H1 (cell line): ENCODE results near the gene CDH15. TPM values are rescaled to one million over a fixed set of nuclear protein-coding genes. Genes with fewer than 3 reads are reported as not detected.

Source experiments
- CTCF ChIA-PET: fragments of 300-600 bp; sonication (Branson Sonifier 250); formaldehyde crosslinking; loops from one replicate; lab custom pipeline; 2021; ENCODE audit not compliant: partially characterized antibody; lab: Charles Lee
- POLR2A ChIA-PET: fragments of 300-600 bp; sonication (Branson Sonifier 250); formaldehyde crosslinking; loops from one replicate; lab custom pipeline; 2021; ENCODE audit warnings: inconsistent platforms; ENCODE audit not compliant: partially characterized antibody; lab: Charles Lee
- DNase-seq, 2 experiments: peaks; one replicate each; pipeline versions ENCODE4 v3.0.0 to v3.0.0-alpha.2; 2010 to 2022; ENCODE audit warnings: low spot score in 2 of 2, low read depth in 1 of 2, mixed read lengths in 1 of 2
- FAIRE-seq: peaks from 2 replicates; lab custom pipeline; 2011; peaks lifted over from hg19 to GRCh38; lab: Jason Lieb, UNC
- H2AFZ ChIP-seq: 2 replicates; pipeline ENCODE4 v1.8.1; 2012; ENCODE audit warnings: low read length, inconsistent platforms
- H2AK5ac ChIP-seq: 2 replicates; pipeline ENCODE4 v1.6.1; 2013; ENCODE audit warnings: low read depth, low read length
- H2BK120ac ChIP-seq: replicated peaks from 2 replicates; pipeline ENCODE3; 2013; ENCODE audit warnings: low read depth, low read length, inconsistent platforms
- H2BK12ac ChIP-seq: 2 replicates; pipeline ENCODE4 v1.6.1; 2013; ENCODE audit warnings: low read depth, low read length
- H2BK15ac ChIP-seq: 2 replicates; pipeline ENCODE4 v1.6.1; 2013; ENCODE audit warnings: low read length
- H2BK20ac ChIP-seq: 2 replicates; pipeline ENCODE4 v1.6.1; 2013; ENCODE audit warnings: low read length
- H2BK5ac ChIP-seq: 2 replicates; pipeline ENCODE4 v1.6.1; 2013; ENCODE audit warnings: low read depth, low read length
- H3K14ac ChIP-seq: 2 replicates; pipeline ENCODE4 v1.6.1; 2013; ENCODE audit warnings: inconsistent platforms; ENCODE audit not compliant: insufficient read length
- H3K18ac ChIP-seq: 2 replicates; pipeline ENCODE4 v1.6.1; 2013; ENCODE audit warnings: low read length; ENCODE audit errors: extremely low read depth
- H3K23ac ChIP-seq: 2 replicates; pipeline ENCODE4 v1.6.1; 2013; ENCODE audit warnings: inconsistent platforms; ENCODE audit not compliant: insufficient read length
- H3K23me2 ChIP-seq: 2 replicates; pipeline ENCODE4 v1.6.1; 2013; ENCODE audit warnings: low read depth, low read length
- H3K27ac ChIP-seq: 2 replicates; pipeline ENCODE4 v1.6.1; 2011; ENCODE audit warnings: low read depth, low read length, inconsistent platforms
- H3K27me3 ChIP-seq, 4 experiments: replicated peaks in 1 of 4; 1 replicate in 1 of 4; 2 replicates in 3 of 4; pipeline versions ENCODE4 v1.6.1 to v1.8.1; 2011 to 2013; ENCODE audit warnings: low read length in 3 of 4, mild to moderate bottlenecking in 3 of 4, inconsistent platforms in 2 of 4, mixed read lengths in 2 of 4, moderate library complexity in 1 of 4; ENCODE audit not compliant: control insufficient read depth in 3 of 4, insufficient read depth in 3 of 4; ENCODE audit errors: extremely low read depth in 1 of 4
- H3K36me3 ChIP-seq, 4 experiments: 2 replicates each; pipeline versions ENCODE4 v1.6.1 to v1.8.1; 2011 to 2013; ENCODE audit warnings: mild to moderate bottlenecking in 4 of 4, low read length in 3 of 4, moderate library complexity in 2 of 4, control low read depth in 1 of 4, inconsistent platforms in 1 of 4; ENCODE audit not compliant: insufficient read depth in 4 of 4, control insufficient read depth in 2 of 4
- H3K4ac ChIP-seq: replicated peaks from 2 replicates; pipeline ENCODE3; 2013; ENCODE audit warnings: low read length, low read depth, mixed read lengths, inconsistent platforms; ENCODE audit not compliant: insufficient read length
- H3K4me1 ChIP-seq, 4 experiments: replicated peaks in 1 of 4; 1 replicate in 1 of 4; 2 replicates in 3 of 4; pipeline versions ENCODE4 v1.6.1 to v1.8.1; 2011 to 2013; ENCODE audit warnings: low read length in 3 of 4, inconsistent platforms in 2 of 4, mixed read lengths in 1 of 4; ENCODE audit not compliant: insufficient read depth in 4 of 4, control insufficient read depth in 3 of 4
- H3K4me2 ChIP-seq, 2 experiments: 2 replicates each; pipeline versions ENCODE4 v1.6.1 to v1.8.1; 2011 to 2013; ENCODE audit warnings: low read depth in 2 of 2, low read length in 2 of 2, control low read depth in 1 of 2, inconsistent platforms in 1 of 2, mild to moderate bottlenecking in 1 of 2; ENCODE audit not compliant: insufficient read depth in 1 of 2
- H3K4me3 ChIP-seq, 4 experiments: fragments of 200-600, 300-600 bp in 1 of 4; sonication (generic), shearing (Covaris generic), sonication (Bioruptor Twin) in 1 of 4; 2 replicates each; pipeline versions ENCODE4 v1.5.1 to v1.8.1; 2011 to 2016; ENCODE audit warnings: low read length in 4 of 4, low read depth in 3 of 4, control low read depth in 2 of 4, inconsistent platforms in 2 of 4, mild to moderate bottlenecking in 2 of 4, mixed read lengths in 1 of 4, moderate library complexity in 1 of 4; ENCODE audit not compliant: insufficient read depth in 2 of 4; ENCODE audit errors: extremely low read depth in 1 of 4
- H3K56ac ChIP-seq: replicated peaks from 2 replicates; pipeline ENCODE3; 2013; ENCODE audit warnings: low read depth, mild to moderate bottlenecking, mixed read lengths, low read length, inconsistent platforms; ENCODE audit not compliant: insufficient read length
- H3K79me1 ChIP-seq: 2 replicates; pipeline ENCODE4 v1.6.1; 2013; ENCODE audit warnings: low read depth, low read length, control low read depth
- H3K79me2 ChIP-seq, 2 experiments: 2 replicates each; pipeline versions ENCODE4 v1.6.1 to v1.8.1; 2012 to 2013; ENCODE audit warnings: low read length in 2 of 2, mild to moderate bottlenecking in 2 of 2, inconsistent platforms in 1 of 2; ENCODE audit not compliant: insufficient read depth in 2 of 2, control insufficient read depth in 1 of 2
- H3K9ac ChIP-seq, 4 experiments: replicated peaks in 1 of 4; 1 replicate in 1 of 4; 2 replicates in 3 of 4; pipeline versions ENCODE4 v1.6.1 to v1.8.1; 2011 to 2013; ENCODE audit warnings: low read depth in 3 of 4, low read length in 3 of 4, control low read depth in 2 of 4, mild to moderate bottlenecking in 2 of 4, moderate library complexity in 2 of 4, inconsistent platforms in 1 of 4; ENCODE audit errors: extremely low read depth in 1 of 4
- H3K9me3 ChIP-seq, 2 experiments: 2 replicates each; pipeline versions ENCODE4 v1.6.1 to v1.8.1; 2012 to 2013; ENCODE audit warnings: mild to moderate bottlenecking in 2 of 2, moderate library complexity in 2 of 2, control low read depth in 1 of 2, inconsistent platforms in 1 of 2, low read depth in 1 of 2, low read length in 1 of 2, mixed read lengths in 1 of 2; ENCODE audit not compliant: insufficient read depth in 2 of 2
- H4K20me1 ChIP-seq, 2 experiments: replicated peaks in 1 of 2; 2 replicates each; pipeline versions ENCODE3 to v1.8.1; 2011 to 2013; ENCODE audit warnings: inconsistent platforms in 2 of 2, low read length in 2 of 2, mild to moderate bottlenecking in 1 of 2; ENCODE audit not compliant: insufficient read depth in 2 of 2, control insufficient read depth in 1 of 2
- H4K5ac ChIP-seq: 2 replicates; pipeline ENCODE4 v1.6.1; 2013; ENCODE audit warnings: low read length, low read depth, mixed read lengths, inconsistent platforms; ENCODE audit not compliant: insufficient read length
- H4K8ac ChIP-seq: 2 replicates; pipeline ENCODE4 v1.8.0; 2013; ENCODE audit warnings: mild to moderate bottlenecking, moderate library complexity, low read length, inconsistent platforms; ENCODE audit not compliant: insufficient read depth; ENCODE audit errors: extremely low read depth
- H4K91ac ChIP-seq: replicated peaks from 2 replicates; pipeline ENCODE3; 2013; ENCODE audit warnings: low read length, mixed read lengths, inconsistent platforms; ENCODE audit not compliant: insufficient read length
- BCL11A ChIP-seq, 2 experiments: IDR thresholded peaks; one replicate each; pipeline ENCODE4 v1.6.1; 2011; ENCODE audit warnings: low read depth in 2 of 2, low read length in 2 of 2, mild to moderate bottlenecking in 2 of 2
- CHD1 ChIP-seq: IDR thresholded peaks from 2 replicates; pipeline ENCODE4 v1.6.1; 2012; ENCODE audit warnings: low read depth, low read length, improper control_type of control experiment
- GABPA ChIP-seq: IDR thresholded peaks from 2 replicates; pipeline ENCODE4 v1.6.1; 2011; ENCODE audit warnings: mild to moderate bottlenecking, low read length, moderate library complexity, borderline replicate concordance; ENCODE audit not compliant: insufficient read depth
- GTF2F1 ChIP-seq: IDR thresholded peaks from 2 replicates; pipeline ENCODE4 v1.6.1; 2012; ENCODE audit warnings: low read depth, low read length, improper control_type of control experiment, borderline replicate concordance
- KDM4A ChIP-seq: IDR thresholded peaks from one replicate; pipeline ENCODE4 v1.7.1; 2012; ENCODE audit warnings: low read depth, mild to moderate bottlenecking, moderate library complexity, low read length, inconsistent platforms; ENCODE audit not compliant: severe bottlenecking
- SIN3A ChIP-seq, 2 experiments: IDR thresholded peaks in 1 of 2; conservative IDR thresholded peaks in 1 of 2; 2 replicates each; pipeline ENCODE4 v1.6.1; 2011 to 2012; ENCODE audit warnings: low read length in 2 of 2, improper control_type of control experiment in 1 of 2, low read depth in 1 of 2, mild to moderate bottlenecking in 1 of 2
- SP1 ChIP-seq: IDR thresholded peaks from 2 replicates; pipeline ENCODE4 v1.6.1; 2011; ENCODE audit warnings: low read depth, low read length
- WGBS, 2 experiments: shearing (Covaris generic) in 1 of 2; methylation state at CpG; one replicate each; pipeline versions ENCODE4 v1.1.6 to v1.1.7; 2013 to 2015; ENCODE audit warnings: low lambda C conversion rate in 2 of 2, mixed read lengths in 2 of 2, inconsistent platforms in 1 of 2, low coverage in 1 of 2, missing lambda C conversion rate in 1 of 2; ENCODE audit not compliant: insufficient replicate concordance in 2 of 2, insufficient coverage in 1 of 2, insufficient read length in 1 of 2; ENCODE audit errors: extremely low coverage in 1 of 2, missing lambda C conversion rate in 1 of 2; 5-methylcytosine and 5-hydroxymethylcytosine counted together
- polyA plus RNA-seq, 7 experiments: library from polyadenylated mRNA; depleted of rRNA in 3 of 7; stranded (reverse) in 5 of 7; unstranded in 2 of 7; fragments of >200 nt in 5 of 7; fragments of 200-250 nt in 2 of 7; gene quantifications; 1 replicate in 5 of 7; 2 replicates in 1 of 7; 4 replicates in 1 of 7; pipeline versions ENCODE4 v1.2.1 to v1.2.3, GENCODE V29; 2011 to 2013; ENCODE audit warnings: missing spikeins in 2 of 7, mixed read lengths in 2 of 7
- total RNA-seq: library from RNA; stranded (reverse); fragmentation: NEBNext Ultra II Directional; extraction: Animal tissue kit (Norgen Biotek cat#: 25700); gene quantifications from 2 replicates; pipeline ENCODE4 v1.2.1, GENCODE V29; 2021
- TF ChIP-seq, protein P1 (sequence below): IDR thresholded peaks from 2 replicates; pipeline ENCODE4 v1.6.1; 2011; ENCODE audit warnings: low read depth, mild to moderate bottlenecking, low read length; ENCODE audit not compliant: insufficient read depth
- TF ChIP-seq, protein P2 (sequence below): IDR thresholded peaks from 2 replicates; pipeline ENCODE4 v1.6.1; 2012; ENCODE audit warnings: low read length, inconsistent platforms

The CDH15 gene
- total and polyA plus RNA-seq, 2 of the 8 experiments (the other 6 are each of a cell fraction or from before 2014, with no cell fraction given): 0.50 to 0.82 TPM

DNA sequence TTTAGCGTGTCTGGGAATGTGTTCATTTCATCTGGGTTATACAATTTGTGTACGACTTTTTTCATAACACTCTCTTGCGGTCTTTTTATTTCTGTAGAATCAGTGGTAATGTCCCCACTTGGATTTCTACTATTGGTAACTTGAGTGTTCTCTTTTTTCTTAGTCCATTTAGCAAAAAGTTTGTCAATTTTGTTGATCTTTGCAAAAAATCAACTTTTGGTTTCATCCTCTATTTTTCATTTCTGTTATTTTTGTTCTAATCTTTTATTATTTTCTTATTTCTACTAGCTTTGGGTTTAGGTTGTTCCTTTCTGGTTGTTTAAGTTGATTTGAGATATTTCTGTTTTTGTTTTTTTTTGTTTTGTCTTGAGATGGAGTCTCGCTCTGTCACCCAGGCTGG, 36.4 kb downstream of the CDH15 start:
- ChIA-PET POLR2A (no interaction called here), CTCF (interaction anchor here (1.5 kb wide), 1 partner anchor 8 kb away, joined by 3 read pairs; no protein-coding TSS in a partner anchor)
- no peak overlapping the region for H3K4ac ChIP-seq
- peaks cover 0 to 5% of the 10 kb centered on the region in 2 experiments for H4K20me1 ChIP-seq
- no peaks in the 10 kb centered on the region for H3K23me2 ChIP-seq
- no peak overlapping the region for H2BK12ac ChIP-seq
- no peak overlapping the region for H2BK20ac ChIP-seq
- no peak overlapping the region for H4K8ac ChIP-seq
- no peak overlapping the region for H3K23ac ChIP-seq
- no peak overlapping the region for H3K4me2 ChIP-seq
- no peak overlapping the region for H3K18ac ChIP-seq
- no peak overlapping the region for H2BK5ac ChIP-seq
- no peak overlapping the region for H4K91ac ChIP-seq
- H3K9ac ChIP-seq: no peak overlapping the region
- no peak overlapping the region for H3K4me3 ChIP-seq
- H4K5ac ChIP-seq: no peak overlapping the region
- no peak overlapping the region for H3K56ac ChIP-seq
- H3K9me3 ChIP-seq: no peaks in the 10 kb centered on the region
- H2BK15ac ChIP-seq: no peak overlapping the region
- DNase-seq (no peak), FAIRE-seq (no peak)
- H3K27ac ChIP-seq: no peak overlapping the region
- no peak overlapping the region for H2AK5ac ChIP-seq
- no peaks in the 10 kb centered on the region for H3K4me1 ChIP-seq
- H2AFZ ChIP-seq: no peak overlapping the region
- no peak overlapping the region for H2BK120ac ChIP-seq
- 80% methylated on average over 4 of the region's 4 CpGs; no CpG with 5 or more reads in 1 of the 2 experiments for WGBS, 2 experiments
- no peaks in the 10 kb centered on the region for H3K79me2 ChIP-seq
- H3K27me3 ChIP-seq: peaks cover 2 to 13% (median 7%) of the 10 kb centered on the region in 4 experiments
- no peaks in the 10 kb centered on the region for H3K36me3 ChIP-seq
- no peak overlapping the region for H3K14ac ChIP-seq
- TF ChIP-seq SIN3A (conservative IDR thresholded peaks at IDR 0.05 in 1 of 2, IDR thresholded peaks at IDR 0.05 in 1 of 2; ENCODE audit: low read depth in 1 of 2, low read length in 2 of 2) (no peak), GTF2F1 (no peak), BCL11A (IDR thresholded peaks at IDR 0.05; ENCODE audit: low read depth in 2 of 2, low read length in 2 of 2) (no peak), SP1 (no peak), GABPA (no peak), KDM4A (no peak), CHD1 (no peak)
- TF ChIP-seq, protein P1, sequence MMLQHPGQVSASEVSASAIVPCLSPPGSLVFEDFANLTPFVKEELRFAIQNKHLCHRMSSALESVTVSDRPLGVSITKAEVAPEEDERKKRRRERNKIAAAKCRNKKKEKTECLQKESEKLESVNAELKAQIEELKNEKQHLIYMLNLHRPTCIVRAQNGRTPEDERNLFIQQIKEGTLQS: no peak
- TF ChIP-seq, protein P2, sequence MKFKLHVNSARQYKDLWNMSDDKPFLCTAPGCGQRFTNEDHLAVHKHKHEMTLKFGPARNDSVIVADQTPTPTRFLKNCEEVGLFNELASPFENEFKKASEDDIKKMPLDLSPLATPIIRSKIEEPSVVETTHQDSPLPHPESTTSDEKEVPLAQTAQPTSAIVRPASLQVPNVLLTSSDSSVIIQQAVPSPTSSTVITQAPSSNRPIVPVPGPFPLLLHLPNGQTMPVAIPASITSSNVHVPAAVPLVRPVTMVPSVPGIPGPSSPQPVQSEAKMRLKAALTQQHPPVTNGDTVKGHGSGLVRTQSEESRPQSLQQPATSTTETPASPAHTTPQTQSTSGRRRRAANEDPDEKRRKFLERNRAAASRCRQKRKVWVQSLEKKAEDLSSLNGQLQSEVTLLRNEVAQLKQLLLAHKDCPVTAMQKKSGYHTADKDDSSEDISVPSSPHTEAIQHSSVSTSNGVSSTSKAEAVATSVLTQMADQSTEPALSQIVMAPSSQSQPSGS: no peak
- H3K79me1 ChIP-seq: no peaks in the 10 kb centered on the region
